Effector memory CD4-positive, alpha-beta T cell (primary cell): ENCODE data around the gene RDH14.

Experiments used
- DNase-seq, 3 donors: peaks; one replicate each; pipeline ENCODE4 v3.0.0-alpha.2; 2020
- H3K27ac ChIP-seq: 2 replicates; pipeline ENCODE4 v1.7.0; 2013; ENCODE audit warnings: mild to moderate bottlenecking, low read length, moderate library complexity; ENCODE audit not compliant: insufficient read depth, poor library complexity, severe bottlenecking
- H3K27me3 ChIP-seq: replicated peaks from 2 replicates; pipeline ENCODE4 v1.7.0; 2013; ENCODE audit warnings: mild to moderate bottlenecking, low read length; ENCODE audit not compliant: insufficient read depth, control insufficient read depth, poor library complexity, severe bottlenecking
- H3K36me3 ChIP-seq: 2 replicates; pipeline ENCODE4 v1.7.0; 2013; ENCODE audit warnings: mild to moderate bottlenecking, low read length, moderate library complexity; ENCODE audit not compliant: control insufficient read depth, insufficient read depth
- H3K4me1 ChIP-seq: 2 replicates; pipeline ENCODE4 v1.7.0; 2013; ENCODE audit warnings: low read length, mild to moderate bottlenecking; ENCODE audit not compliant: control insufficient read depth, insufficient read depth, poor library complexity, severe bottlenecking
- H3K4me3 ChIP-seq: 2 replicates; pipeline ENCODE4 v1.7.0; 2013; ENCODE audit warnings: low read length, low read depth, mild to moderate bottlenecking; ENCODE audit not compliant: insufficient read depth, poor library complexity, severe bottlenecking
- H3K9me3 ChIP-seq: 2 replicates; pipeline ENCODE4 v1.7.0; 2013; ENCODE audit warnings: mild to moderate bottlenecking, low read length, moderate library complexity; ENCODE audit not compliant: control insufficient read depth

RDH14 gene

GRCh38 chr2:18580606-18581005 lies 20.2 kb upstream of the RDH14 start:
- no peak overlapping the region for H3K27ac ChIP-seq
- H3K9me3 ChIP-seq, result no peaks in the 10 kb centered on the region
- no peak for DNase-seq
- no peaks in the 10 kb centered on the region for H3K4me1 ChIP-seq
- H3K36me3 ChIP-seq, result no peaks in the 10 kb centered on the region
- H3K27me3 ChIP-seq, result no peaks in the 10 kb centered on the region
- H3K4me3 ChIP-seq, result no peak overlapping the region

DNA sequence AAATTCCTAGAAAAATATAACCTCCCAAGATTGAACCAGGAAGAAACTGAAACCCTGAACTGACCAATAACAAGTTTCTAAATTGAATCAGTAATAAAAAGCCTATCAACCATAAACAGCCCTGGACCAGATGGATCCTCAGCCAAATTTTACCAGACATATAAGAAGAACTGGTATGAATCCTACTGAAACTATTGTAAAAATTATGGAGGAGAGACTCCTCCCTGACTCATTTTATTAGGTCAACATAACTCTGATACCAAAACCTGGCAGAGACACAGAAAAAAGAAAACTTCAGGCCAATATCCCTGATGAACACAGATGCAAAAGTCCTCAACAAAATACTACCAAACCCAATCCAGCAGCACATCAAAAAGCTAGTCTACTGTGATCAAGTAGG lies 17.6 kb upstream of the RDH14 start:
- Histone ChIP-seq H3K4me1 (no peaks in the 10 kb centered on the region), H3K9me3 (no peaks in the 10 kb centered on the region), H3K27ac (no peak overlapping the region), H3K36me3 (no peaks in the 10 kb centered on the region), H3K4me3 (no peak overlapping the region), H3K27me3 (no peaks in the 10 kb centered on the region)
- DNase-seq, result no peak

DNA sequence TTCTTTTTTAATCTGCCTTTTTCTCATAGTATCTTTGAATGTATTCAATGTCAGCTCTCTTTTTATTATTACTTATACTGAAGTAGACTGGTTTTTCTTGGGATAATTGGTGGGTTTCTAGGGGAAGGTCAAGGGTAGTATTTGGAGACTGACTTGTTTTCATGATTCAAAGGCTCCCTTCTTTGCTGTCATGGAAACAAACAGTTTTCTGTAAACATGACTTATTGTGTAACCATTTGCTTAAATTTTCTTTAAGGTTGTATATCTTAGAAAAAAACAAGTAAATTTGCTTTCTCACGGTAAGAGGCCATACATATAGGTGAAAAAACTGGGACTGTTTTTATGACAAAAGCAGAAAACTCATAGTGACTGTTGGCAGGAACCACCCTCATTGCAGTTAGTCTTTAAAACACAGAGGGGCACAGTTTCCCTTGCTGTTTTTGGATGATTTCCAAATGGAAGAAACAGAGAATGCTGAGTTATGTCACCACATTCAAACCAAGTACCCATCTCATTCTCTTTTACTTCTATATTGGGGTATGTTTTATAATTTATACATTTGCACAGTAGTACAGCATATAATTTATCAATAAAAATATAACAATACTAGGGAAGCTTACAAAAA lies 5.8 kb upstream of the RDH14 start:
- Histone ChIP-seq H3K27me3 (no peaks in the 10 kb centered on the region), H3K4me3 (no peak overlapping the region), H3K4me1 (no peaks in the 10 kb centered on the region), H3K9me3 (no peaks in the 10 kb centered on the region), H3K27ac (no peak overlapping the region), H3K36me3 (peaks cover 4% of the 10 kb centered on the region)
- DNase-seq, result no peak

GRCh38 chr2:18560797-18561085 lies 288 bp upstream of the RDH14 start:
- Histone ChIP-seq H3K4me3 (peak overlapping the region; percentile 88), H3K9me3 (no peaks in the 10 kb centered on the region), H3K27me3 (no peaks in the 10 kb centered on the region), H3K4me1 (no peaks in the 10 kb centered on the region), H3K36me3 (no peaks in the 10 kb centered on the region), H3K27ac (peak overlapping the region; percentile 94)
- no peak for DNase-seq

- Histone ChIP-seq H3K27ac (peak overlapping the region; percentile 94), H3K4me3 (peak overlapping the region; percentile 88), H3K36me3 (no peaks in the 10 kb centered on the region), H3K4me1 (no peaks in the 10 kb centered on the region), H3K9me3 (no peaks in the 10 kb centered on the region), H3K27me3 (no peaks in the 10 kb centered on the region)
- DNase-seq, result no peak
These were observed 872 bp downstream of the RDH14 start for GRCh38 chr2:18559531-18560030.

GRCh38 chr2:18558458-18558857 lies 2.0 kb downstream of the RDH14 start:
- Histone ChIP-seq H3K36me3 (no peaks in the 10 kb centered on the region), H3K27ac (no peak overlapping the region), H3K9me3 (no peaks in the 10 kb centered on the region), H3K4me1 (no peaks in the 10 kb centered on the region), H3K27me3 (no peaks in the 10 kb centered on the region), H3K4me3 (no peak overlapping the region)
- DNase-seq, result no peak

DNA sequence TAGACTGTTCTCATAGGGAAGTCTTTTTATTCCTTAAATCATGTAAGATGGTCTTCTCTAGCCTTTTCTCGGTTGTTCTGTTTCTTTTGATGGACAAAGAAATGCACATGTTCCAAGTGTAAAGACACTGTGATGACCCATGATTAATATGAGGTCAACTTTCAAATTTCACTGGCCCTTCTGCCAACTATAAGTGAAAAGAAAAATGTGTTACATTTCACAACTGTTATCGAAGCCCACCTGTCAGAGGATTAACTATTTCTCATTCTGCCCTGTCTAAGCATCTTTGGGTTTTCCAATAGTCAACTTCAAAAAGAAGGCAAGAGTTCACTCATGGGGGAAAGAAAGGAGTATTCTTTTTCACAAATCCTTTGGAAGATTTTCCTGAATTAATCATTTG lies 3.3 kb downstream of the RDH14 start:
- H3K27ac ChIP-seq, result no peak overlapping the region
- no peak for DNase-seq
- no peaks in the 10 kb centered on the region for H3K36me3 ChIP-seq
- H3K4me1 ChIP-seq, result no peaks in the 10 kb centered on the region
- no peaks in the 10 kb centered on the region for H3K27me3 ChIP-seq
- no peak overlapping the region for H3K4me3 ChIP-seq
- no peaks in the 10 kb centered on the region for H3K9me3 ChIP-seq

DNA sequence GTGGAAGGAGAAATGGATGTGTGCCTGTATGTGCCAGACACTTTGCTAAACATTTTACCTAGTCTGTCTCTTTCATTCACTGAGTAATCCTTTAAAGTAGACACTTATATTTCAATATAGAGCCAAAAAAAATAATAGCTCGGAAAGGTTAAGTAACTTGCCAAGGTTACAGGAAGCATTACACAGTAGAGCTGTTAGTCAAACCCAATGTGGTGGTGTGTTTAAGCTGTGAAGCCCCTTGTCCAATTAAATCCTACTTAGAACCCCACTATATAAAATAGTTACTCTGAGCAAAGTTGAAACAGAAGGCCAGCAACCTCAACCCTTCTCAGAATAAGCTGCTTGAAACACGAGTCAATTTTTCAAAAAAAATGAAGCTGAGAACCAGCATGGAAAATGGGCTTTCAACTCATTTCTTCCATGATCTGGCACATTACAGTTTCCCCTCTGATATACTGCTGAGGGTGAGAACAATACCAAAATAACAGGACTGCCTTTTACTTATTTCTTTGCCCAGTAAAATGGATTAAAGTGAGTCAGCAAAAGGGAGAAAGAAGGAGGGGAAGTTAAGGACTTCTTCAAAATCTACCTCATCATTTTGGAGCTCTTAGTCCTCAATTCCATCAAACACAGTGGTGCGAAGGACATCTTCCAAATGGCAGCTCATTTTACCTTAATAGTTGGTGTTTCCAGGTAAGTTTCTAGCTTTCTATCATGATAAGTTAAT lies 7.9 kb downstream of the RDH14 start:
- H3K9me3 ChIP-seq, result no peaks in the 10 kb centered on the region
- H3K4me3 ChIP-seq, result no peak overlapping the region
- no peaks in the 10 kb centered on the region for H3K36me3 ChIP-seq
- DNase-seq, result no peak
- H3K27me3 ChIP-seq, result no peaks in the 10 kb centered on the region
- no peaks in the 10 kb centered on the region for H3K4me1 ChIP-seq
- no peak overlapping the region for H3K27ac ChIP-seq

DNA sequence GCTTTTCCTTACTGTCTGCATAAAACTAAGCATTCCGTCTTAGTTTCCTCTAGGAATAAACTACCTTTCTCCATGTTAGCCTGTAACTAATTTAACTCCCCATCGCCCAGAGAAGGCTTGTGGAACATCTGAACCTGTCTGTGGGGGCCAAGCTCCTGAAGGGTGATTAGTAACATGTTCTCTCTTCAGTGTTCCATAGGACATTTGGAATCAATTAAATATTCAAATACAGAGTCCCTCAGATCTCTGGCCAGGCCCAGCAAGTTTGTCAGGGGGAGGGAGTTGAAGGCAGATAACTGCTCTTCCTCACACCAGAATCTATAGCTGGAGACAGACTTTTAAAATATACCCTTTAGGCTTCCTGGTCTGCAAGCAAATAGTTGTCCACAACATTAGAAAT lies 8.8 kb downstream of the RDH14 start:
- H3K9me3 ChIP-seq, result no peaks in the 10 kb centered on the region
- H3K27ac ChIP-seq, result no peak overlapping the region

GRCh38 chr2:18551169-18551568 lies 9.3 kb downstream of the RDH14 start:
- Histone ChIP-seq H3K27me3 (no peaks in the 10 kb centered on the region), H3K4me3 (no peak overlapping the region), H3K36me3 (no peaks in the 10 kb centered on the region), H3K4me1 (no peaks in the 10 kb centered on the region), H3K9me3 (no peaks in the 10 kb centered on the region), H3K27ac (no peak overlapping the region)
- no peak for DNase-seq

More for the DNA sequence above, 8.8 kb downstream of the RDH14 start:
- Histone ChIP-seq H3K4me1 (no peaks in the 10 kb centered on the region), H3K4me3 (no peak overlapping the region), H3K27me3 (no peaks in the 10 kb centered on the region), H3K36me3 (no peaks in the 10 kb centered on the region)
- DNase-seq, result no peak
